SW 1271 (cell line): ENCODE data around the gene AP2A2.
A peak's percentile ranks its signal among the peaks of the same experiment; 100 is the strongest.

Experiments used
- DNase-seq, 2 experiments: peaks; one replicate each; lab custom pipeline; 2025; lab: John Stamatoyannopoulos, UW

The AP2A2 gene

DNA sequence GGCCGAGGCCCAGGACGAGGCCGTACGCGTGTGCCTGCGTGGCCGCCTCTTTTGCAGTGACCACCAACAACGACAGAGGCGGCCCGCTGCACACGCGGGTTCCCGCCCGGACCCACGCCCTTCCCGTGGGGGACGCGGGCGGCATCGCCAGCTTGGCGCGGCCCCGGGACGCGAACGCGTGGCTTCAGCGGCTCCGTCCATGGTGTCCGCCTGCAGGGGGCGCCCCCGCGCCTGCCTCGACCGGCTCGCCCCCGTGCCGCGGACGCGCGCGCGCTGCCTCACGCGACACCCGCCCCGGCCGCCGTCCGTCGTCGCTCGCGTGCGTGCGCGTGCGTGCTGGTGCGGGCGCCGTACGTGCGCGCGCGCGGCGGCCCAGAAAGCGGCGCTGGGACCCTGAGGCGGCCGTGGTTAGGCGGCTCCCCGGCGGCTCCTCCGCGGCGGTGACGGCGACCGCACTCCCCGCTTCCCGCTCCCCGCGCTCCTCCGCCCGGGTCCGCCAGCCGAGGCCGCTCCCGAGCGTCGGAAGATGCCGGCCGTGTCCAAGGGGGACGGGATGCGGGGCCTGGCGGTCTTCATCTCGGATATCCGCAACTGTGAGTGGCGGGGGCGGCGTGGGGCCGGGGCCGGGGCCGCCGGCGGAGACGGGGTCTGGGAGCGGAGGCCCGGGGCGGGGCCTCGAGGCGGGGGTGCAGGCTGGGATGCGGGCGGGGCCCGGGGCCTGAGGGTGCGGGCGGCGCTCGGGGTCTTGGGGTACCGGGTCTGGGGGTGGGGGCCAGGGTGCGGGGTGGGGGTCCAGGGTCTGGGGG, at the start of gene AP2A2:
AP2A2 (plus strand) TSS at position 375 of the 806 bp plus-strand sequence; CDS start at position 527, 152 bp downstream.
- peak; percentile 62 to 70 for DNase-seq

DNA sequence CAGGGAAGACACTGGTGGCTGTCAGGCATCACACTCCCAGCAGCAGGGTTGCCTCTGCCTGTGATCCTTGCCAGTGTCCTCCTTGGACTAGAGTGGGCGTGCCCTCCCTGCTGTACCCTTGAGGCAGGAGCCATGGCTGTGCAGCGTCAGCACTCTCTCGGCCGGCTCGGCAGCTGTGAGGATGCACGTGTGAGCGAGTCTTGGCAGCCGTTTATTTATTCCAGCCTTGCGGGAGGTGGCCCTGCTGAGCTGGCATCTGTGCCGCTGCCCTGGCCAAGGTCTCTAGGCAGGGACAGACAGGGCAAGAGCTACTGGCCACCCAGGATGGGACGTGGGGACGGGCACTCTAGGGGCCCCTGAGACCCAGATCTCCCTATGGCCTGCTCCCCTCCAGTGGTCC, 49.1 kb upstream of the AP2A2 start:
- DNase-seq, result no peak

DNA sequence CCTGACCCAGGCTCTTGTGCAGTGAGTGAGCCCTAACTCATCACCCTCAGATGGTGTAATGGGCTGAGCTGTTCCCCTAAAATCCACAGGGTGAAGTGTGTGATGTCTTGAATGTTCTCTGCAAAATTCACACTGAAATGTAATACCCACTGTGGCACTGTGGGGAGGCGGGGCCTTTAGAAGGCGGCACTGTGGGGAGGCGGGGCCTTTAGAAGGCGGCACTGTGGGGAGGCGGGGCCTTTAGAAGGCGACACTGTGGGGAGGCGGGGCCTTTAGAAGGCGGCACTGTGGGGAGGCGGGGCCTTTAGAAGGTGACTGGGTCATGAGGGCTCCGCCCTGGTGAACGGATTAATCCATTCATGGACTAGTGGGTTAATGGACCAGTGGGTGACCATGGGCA, 48.1 kb upstream of the AP2A2 start:
- peak in 1 of 2 experiments; percentile 32 for DNase-seq

DNA sequence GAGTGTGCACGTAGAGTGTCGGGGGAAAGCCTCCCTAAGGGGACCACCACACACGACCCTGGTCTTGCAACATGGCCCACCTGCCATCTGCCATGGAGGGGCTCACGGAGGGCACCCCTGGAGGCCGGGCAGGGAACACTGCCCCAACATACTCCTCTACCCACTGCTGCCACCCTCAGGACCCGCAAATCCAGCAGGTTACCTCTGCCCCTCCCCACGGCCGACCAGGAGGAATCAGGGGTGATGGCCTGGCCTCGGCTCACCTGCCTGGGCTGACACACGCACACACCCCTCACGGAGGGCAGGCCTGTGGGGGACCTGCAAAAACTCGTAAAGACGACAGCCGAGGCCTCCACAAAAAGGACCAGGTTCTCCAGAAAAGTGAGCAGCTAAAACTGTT, 45.2 kb upstream of the AP2A2 start:
- DNase-seq, result no peak

DNA sequence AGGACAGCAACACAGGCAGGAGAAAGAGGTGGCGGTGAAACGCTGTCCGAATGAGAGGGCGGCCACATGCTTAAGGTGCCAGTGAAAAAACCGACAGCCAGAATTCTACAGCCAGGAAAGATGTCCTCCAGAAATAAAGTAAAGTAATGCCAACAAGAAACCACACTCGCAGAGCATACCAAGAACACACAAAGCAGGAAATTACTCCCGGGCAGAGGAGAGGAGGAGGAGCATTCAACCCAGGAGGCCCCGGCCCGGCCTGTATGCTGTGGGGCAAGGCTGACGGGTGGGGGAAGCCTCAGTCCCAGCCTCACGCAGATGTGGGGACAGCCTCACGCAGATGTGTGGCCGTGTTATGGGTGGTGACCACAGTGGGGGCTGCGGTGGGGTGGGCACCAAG, 43.1 kb upstream of the AP2A2 start:
- DNase-seq, result no peak

DNA sequence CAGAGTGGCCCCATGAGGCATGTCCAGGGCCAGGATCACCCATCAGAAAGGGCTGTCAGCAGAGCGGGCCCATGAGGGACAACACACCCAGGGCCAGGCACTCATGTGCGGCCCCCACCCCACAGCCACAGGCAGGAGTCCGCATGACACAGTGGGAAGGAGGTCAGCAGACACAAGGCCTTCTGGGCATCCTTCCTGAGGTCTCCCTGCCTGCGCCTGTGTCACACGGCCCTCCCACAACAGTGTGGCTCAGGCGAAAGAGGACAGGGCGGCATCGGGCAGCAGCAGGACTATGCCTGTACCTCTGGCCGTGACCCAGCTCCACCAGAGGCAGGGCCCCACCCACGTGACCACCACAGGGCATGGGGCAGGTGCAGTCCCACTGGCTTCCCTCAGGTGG, 42.1 kb upstream of the AP2A2 start:
- no peak for DNase-seq

DNA sequence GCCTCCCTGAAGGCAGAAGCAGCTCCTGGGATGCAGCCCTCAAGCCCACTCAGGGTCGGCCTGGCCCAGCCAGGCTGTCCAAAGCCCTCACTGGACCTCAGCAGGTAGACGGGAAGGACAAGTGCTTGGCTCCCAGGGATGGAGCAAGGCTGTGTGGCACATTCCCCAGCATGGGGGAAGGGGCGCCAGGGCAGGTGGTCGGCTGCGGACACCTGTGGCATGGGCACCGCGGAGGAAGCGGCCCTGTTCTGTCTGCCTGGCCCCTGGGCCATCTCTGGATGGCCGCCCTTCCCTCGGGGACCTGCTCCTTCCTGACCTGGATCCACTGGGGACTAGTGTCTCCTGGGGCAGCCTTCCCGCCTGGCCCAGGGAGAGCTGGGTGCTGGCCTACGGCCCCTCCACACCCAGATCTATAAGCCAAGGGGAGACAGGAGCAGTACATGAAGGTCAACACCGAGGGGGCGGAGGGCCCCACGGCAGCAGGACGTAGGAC, 41.0 kb upstream of the AP2A2 start:
- DNase-seq, result no peak

DNA sequence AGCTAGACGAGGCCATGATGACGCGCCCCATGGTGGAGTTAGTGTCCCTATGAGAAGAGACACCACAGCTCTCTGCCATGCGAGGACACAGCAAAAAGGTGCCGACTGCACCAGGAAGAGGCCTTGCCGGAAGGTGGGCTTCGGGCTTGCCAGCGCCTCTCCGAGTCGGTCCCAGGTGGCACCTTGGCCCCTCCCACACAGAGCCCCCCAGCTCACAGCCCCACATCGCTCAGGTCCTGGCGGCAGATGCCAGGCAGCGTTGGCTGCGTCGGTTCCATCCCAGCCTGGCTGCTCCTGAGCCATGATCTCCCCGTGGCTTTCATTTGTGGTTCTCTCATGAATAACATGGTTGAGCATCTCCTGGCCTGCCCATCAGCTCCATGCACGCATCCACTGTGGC, 39.1 kb upstream of the AP2A2 start:
- no peak for DNase-seq

DNA sequence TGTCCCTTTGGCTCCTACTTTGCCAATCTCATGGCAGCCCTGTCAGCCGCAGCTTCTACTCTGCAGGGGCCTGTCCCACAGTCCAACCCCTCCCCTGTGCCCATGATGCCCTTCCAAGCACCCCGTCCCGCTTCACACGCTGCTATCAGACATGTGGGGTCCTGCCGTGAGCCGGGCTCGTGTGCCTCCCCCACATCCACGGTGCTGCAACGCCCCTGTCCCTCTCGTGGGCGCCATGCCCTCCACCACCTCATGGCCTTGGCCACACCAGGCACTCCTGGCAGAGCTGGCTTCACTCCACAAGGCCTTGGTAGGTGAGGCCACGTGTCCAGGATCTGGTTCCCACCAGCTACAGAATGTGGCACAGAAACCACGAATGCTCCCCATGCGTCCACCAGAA, 38.1 kb upstream of the AP2A2 start:
- DNase-seq, result no peak

DNA sequence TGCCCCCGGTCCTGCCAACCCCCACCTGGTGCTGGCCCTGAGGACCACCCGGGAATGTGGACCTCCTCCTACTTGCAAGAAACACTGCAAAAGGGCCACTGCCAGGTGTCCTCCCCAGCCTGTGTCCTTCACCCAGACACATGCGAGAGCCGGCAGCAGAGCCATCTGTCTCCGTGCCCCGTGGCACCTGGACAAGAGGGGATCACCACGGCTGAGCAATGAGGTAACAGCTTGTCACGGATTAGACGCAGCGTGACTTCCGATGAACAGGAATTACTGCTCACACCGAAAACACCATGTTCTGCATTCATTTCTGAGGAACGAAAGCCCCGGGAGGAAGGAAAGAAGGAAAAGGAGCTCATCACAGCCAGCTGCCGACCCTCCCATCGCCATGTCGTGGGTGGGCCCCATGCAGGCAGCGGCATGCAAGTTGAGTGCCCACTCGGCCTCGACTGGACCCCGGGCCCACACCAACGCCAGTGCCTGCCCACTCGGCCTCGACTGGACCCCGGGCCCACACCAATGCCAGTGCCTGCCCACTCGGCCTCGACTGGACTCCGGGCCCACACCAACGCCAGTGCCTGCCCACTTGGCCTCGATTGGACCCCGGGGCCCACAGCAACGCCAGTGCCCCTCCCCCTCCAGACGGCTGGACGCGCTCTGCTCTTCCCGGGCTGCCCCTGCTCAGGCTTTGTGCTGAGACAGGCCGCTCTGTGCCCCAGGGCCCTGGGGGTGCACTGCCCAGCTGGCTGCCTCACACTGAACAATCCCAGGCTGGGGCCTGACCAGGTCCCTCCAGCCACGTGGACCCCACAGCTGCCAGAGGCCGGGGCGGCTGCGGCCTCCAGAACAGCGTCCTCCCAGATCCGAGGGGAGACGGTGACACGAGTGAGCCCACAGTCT, 37.1 kb upstream of the AP2A2 start:
- no peak for DNase-seq

DNA sequence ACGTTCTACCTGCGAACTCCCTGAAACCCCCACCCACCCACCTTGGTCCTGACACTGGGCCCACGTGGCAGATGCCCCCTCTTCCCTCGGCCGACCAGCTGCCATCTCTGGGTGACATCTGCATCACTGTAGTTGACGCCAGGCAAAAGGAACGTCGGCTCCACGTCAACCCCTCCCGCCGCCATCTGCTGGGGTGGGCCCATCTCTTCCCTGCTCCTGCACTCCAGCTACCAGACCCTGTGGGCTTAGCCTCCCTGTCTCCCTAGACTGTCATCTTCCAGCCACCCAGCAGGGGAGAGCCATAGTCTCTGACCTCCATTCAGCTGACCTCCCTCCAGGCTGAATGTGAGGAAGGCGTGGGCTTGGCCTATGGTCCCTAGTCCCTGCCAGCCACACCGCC, 36.4 kb upstream of the AP2A2 start:
- DNase-seq, result no peak

DNA sequence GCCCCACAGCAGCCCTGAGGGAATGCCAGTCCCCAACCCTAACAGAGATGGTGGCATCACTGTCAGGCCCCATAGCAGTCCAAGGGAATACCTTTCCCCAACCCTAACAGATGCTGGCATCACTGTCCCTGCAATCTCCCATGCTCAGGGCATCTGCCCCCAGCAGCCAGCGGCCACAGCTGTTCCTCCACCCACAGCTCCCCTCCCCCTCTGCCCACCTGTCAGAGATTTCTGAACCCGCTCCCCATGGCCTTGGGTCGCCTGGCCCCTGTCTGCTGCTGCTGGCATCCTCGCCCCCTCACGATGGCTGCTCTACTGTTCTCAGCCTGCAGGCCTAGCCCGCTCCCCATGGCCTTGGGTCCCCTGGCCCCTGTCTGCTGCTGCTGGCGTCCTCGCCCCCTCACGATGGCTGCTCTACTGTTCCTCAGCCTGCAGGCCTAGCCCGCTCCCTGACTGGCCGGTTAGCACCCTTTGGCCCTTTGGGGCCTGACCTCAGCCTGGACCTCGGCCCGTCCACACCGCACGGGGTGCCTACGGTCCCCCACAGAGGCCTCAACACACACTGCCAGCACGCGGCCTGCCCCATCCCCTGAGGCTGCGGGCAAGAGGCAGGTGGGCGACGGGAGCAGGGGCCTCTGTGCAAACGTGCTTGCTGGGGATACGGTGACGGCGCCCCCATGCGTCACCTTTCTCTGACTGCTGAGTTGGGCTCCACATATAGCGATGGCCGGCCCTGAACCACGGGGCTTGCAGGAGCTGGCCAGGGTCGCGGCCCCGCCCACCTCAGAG, 35.8 kb upstream of the AP2A2 start:
- no peak for DNase-seq

DNA sequence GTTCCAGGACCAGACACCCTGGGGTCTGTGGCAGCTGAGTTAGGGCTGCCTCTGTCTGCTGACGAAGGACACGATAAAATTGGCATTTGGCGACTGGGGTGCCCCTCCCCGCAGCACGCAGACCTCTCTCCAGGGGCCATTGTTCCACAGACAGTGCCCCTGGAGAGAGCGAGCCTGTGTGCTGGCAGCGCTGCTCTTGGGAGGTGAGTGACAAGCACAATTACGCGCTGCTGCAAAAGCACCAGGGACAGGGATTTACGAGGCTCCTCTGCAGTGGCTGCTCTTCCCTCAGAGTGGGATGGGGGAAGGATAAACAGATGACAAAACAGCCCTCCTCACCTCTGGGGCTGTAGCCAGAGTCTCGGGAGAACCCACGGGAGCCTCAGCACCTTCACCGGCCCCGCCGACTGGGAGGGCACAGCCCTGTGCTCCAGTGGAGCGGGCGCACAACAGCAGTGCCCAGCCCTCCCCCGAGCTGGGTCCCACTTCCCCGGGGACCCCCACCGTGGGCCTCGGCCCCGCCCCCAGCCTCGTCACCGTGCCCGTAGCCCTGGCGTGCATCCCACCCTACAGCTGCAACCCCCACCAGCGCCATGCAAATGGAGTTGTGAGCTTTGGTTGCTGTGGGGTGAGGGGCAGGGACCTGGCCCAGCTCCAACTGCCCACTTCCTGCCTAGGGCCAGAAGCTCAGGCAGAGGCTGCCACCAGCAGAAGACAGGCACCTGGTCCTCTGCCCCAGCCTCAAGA, 34.7 kb upstream of the AP2A2 start:
- no peak for DNase-seq

DNA sequence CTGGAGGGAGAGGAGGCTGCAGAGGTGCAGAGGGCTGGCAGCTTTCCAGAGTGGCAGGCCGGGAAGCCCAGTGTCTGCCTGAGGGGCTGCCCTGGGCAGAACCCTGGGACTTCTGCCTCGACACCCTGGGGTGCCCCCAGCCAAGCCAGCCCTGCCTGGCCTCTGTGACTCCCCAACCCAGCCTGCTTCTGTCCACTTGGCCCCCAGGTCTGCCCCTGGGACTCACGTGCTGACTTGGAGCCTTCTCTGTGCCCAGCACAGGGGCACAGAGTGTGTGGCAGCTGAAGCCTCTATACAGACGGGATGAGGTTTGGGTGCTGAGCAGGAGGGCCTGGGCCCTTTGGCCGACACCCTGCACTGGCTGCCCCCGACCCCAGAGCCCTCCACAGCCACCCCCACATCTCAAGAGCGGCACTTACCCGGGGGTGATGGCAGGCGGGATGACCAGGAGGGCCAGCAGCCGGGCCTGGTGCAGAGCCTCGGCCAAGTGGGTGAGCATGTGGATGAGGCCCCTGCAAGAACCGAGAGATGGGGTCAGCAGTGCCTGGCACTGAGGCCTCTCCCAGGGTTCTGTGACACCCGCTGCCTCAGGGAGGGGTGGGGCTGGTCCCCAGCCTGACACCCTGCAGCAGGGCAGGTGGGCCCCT, 32.5 kb upstream of the AP2A2 start:
- no peak for DNase-seq

DNA sequence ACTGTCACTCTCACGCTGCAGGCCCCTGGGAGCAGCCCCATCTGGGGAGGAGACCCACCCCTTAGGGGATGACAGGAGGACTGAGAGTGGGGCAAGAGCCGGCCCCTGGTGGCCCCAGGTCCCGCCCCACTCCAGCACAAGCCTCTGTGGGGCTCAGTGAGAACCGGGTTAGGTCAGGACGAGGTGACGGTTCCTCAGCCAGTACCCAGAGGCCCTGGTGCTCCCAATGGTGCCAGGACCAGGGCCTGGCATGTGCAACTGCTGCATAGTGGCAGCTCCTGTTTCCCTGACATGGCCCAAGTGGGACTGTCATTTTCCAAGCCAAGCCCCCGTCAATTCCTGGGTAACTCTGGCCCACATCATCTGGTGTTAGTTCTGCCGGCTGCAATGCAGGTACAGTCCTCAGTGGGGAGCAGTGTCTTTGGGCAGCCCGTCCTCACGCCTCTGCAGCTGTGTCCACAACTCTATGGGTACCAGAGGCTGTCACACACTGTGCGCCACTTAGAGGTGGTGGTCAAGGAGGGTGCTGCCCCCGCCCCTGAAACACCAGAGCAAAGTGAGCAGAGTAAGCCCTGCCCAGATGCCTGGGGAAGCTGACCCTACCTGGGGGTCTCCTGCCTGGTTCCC, 31.0 kb upstream of the AP2A2 start:
- DNase-seq, result no peak

DNA sequence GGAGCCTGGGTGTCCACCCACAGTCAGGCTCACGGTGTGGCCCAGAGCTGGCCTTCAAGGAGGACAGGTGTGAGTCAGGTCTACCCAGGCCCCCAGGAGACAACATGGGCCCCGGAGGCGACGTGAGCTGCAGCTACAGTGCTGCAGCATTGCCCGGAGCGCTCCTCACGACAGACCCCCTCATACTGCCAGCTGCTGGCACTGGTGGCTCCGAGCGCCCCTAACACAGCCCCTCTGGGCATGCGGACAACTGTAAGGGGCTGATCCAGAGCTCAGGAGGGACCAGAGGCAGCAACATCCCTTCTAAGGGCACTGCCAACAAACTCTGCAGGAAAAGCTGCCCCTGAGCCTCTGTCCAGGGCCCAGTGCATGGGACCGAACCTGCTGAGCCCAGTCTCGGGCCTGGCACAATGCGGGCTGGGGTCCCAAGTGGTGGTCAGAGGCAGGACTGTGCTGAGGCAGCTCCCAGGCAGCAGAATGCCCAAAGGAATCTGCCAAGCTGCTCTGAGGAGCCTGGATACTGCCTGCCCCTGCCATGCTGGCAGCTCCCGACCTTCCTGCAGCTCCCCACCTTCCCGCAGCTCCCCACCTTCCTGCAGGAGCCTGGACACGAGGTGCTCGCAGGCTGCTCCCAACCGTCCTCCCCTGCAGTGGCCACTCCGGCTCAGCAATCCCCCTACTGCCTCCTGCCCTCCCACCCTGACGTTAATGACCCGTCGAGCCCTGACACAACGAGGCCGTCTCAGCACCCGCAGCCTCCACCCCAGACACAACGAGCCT, 30.1 kb upstream of the AP2A2 start:
- DNase-seq, result no peak

DNA sequence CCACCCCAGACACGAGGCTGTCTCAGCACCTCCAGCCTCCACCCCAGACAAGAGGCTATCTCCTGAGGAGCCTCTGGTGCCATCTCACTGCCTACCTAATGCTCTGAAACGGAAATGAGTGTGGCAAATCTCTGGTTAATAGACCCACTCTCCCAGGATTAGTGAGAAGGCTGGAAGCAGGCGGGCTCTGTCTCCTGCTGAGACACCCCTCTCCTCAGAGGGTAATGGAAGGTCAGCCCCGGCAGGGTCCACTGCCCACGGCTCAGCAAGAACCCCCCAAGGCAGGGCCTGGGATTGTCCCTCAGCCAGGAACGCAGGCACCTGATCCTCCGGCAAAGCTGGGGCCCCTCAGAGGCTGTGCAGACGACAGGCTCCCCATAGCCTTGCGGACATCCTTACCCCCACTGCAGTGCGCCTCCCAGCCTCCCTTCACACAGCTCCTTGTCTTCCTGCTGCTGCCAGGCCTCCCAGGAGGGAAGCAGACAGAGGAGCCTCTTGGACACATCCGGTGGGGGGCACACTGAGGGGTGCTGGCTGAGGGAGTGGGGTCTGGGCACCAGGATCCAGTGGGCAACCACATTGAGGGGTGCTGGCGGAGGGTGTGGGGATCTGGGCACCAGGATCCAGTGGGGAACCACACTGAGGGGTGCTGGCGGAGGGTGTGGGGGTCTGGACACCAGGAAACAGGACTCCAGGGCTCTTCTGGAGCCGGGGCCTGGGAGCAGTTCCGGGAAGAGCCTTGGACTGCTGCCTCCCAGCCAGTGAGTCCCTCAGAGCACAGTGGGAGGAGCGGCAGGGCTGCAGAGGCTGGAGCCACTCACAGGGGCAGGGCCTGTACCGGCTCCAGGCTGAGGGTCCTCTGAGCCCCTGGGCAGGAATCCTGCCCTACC, 28.2 kb upstream of the AP2A2 start:
- DNase-seq, result no peak

DNA sequence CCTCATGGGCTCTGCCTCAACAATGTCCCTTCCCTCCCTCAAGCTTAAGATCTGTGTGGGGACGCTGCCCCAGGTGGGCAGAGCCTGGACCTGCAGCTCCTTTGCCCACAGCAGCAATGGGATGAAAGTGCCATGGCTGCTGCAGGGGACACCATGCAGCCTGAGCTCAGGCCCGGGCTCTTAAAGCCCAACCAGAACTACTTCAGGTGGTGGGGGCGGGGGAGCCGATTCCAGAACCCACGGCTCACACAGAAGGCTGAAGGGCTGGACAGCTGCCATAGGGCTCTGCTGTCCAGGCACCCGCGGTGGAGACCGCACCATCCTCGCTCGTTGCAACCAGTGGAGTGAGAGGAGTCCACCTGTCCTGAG, 27.5 kb upstream of the AP2A2 start:
- DNase-seq, result peak in 1 of 2 experiments; percentile 5
